NCI-H146 (cell line): Measurements from ENCODE around the gene SH3GL1.

Experiments used
- DNase-seq: peaks from one replicate; lab custom pipeline; 2025; lab: John Stamatoyannopoulos, UW

Gene SH3GL1

DNA sequence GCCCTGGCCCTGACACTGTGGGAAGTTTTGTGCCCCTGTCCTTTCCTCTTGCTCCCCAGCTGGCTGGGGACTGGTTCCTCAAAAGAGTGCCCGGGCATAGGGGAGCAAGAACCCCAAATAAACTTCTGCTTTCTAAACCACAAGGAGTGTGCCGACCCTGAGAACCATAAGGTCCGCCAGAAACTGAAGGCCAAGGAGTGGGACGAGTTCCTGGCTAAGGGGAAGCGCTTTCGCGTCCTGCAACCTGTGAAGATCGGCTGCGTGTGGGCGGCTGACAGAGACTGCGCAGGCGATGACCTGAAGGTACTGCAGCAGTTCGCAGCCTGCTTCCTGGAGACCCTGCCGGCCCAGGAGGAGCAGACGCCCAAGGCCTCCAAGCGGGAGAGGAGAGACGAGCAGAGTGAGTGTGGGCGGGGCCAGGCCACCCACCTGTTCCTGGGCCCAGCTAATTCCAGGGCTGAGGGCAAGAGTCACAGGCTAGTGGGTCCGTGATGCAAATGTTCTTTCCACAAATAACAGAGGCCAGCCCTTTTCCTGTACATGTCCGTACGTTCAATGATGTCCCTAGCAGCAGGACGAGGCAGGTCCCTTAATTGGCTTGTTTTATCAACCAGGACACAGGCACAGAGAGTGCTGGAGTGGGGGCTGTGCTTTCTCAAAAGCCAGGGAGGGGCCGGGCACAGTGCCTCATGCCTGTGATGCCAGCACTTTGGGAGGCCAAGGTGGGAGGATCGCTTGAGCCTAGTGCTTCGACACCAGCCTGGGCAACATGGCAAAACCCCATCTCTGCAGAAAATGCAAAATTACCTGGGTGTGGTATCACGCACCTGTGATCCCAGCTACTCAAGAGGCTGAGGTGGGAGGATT lies 31.7 kb upstream of the SH3GL1 start:
- no peak for DNase-seq

DNA sequence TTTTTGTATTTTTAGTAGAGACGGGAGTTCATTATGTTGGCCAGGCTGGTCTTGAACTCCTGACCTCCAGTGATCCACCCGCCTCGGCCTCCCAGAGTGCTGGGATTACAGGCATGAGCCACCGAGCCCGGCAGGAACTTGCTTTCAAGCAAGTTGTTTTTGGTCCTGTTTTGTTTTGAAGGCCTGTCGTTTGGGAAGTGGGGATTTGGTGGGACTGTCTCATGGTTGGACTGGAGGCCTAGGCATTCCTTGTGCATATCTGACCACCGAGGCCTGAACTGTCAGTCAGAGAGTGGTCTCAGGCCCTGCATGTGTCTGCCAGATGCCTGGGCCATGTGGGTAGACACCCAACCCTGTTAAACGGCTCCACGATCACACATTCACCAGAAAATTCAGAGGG lies 30.9 kb upstream of the SH3GL1 start:
- DNase-seq: no peak

DNA sequence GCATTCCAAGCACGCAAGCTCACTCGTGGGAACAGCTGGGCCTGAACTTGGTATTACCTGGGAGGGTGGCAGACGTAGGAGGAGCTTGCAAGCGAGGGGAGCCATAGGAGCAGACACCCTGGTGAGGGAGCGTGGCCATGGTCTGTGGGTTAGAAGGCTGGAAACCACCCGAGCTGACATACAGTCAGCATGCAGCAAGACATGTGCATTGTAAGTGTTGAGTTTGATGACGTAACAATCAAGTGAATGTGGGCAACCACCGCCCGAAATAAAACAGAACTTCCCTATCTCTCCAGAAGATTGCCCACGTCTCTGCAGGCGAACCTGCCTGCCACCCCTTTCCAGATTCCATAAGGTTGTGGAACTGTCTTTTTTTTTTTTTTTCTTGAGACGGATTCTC lies 30.4 kb upstream of the SH3GL1 start:
- no peak for DNase-seq

DNA sequence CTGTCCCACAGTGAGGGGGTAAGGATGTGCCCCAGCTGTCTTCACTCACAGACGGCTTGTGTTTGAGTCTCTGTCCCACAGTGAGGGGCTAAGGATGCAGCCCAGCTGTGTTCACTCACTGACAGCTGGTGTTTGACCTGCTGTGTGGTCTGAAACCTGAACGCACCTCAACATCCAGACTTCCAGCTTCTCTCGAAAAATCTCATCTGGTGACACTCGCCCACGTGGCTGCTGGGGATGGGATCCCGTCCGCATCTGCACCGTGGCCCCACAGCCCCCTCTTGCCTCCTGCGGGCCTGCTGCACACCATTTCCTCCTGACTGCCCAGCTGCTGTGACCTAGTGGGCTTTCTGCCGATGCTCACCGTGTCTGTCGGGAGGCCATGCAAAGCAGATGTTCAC lies 29.4 kb upstream of the SH3GL1 start:
- no peak for DNase-seq

DNA sequence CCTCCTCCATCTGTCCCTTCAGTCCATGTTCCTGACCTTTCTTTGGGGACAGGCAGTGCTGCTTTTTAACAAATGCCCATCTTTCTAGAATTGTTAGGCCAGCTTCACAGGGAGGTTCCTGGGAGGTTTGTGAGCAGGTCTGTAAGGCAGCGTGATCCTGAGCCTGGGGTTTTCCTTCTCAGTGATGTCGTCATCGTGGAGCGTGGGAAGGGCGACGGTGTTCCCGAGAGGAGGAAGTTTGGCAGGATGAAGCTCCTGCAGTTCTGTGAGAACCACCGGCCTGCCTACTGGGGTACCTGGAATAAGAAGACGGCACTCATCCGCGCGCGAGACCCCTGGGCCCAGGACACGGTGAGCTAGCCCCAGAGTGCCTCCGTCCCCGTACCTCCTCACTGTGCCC lies 28.9 kb upstream of the SH3GL1 start:
- no peak for DNase-seq

DNA sequence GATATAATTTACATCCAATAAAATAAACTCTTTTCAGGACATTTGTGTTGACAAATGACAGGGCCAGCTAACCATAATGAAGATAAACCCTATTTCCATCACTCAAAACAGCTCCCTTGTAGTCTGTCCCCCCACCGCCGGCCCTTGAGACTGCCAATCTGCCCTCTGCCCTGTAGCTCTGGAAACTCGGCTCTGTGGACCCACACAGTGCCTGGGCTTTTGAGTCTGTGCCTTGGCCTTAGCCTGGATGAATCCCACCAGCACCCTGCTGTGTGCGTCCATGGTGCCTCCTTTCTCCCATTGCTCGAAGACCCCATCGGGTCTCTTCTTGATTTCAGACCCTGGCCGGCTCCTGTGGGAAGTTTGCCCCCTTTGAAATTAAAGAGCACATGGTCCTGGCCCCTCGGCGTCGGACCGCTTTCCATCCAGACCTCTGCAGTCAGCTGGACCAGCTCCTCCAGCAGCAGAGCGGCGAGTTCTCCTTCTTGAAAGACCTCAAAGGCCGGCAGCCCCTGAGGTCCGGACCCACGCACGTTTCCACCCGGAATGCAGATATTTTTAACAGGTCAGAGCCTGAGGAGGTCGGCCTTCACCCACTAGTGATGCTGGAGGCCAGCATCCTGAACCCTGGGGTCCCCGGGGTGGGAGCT lies 28.1 kb upstream of the SH3GL1 start:
- DNase-seq: no peak

DNA sequence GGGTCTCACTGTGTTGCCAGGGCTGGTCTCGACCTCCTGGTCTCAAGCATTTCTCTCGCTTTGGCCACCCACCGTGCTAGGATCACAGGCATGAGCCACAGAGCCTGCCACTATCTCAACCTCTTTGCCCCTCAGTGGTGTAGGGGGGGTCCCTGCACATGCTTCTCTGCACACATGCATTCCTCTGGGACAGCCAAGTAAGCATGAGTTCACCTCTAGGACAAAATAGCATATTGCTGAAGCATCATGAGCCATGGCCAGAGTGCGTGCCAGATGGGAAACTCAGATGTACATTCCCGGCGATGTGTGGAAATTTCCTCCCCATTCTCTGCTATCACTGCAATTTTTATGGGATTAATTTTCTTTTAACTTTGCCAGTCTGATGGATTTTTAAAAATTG lies 25.2 kb upstream of the SH3GL1 start:
- DNase-seq: no peak

DNA sequence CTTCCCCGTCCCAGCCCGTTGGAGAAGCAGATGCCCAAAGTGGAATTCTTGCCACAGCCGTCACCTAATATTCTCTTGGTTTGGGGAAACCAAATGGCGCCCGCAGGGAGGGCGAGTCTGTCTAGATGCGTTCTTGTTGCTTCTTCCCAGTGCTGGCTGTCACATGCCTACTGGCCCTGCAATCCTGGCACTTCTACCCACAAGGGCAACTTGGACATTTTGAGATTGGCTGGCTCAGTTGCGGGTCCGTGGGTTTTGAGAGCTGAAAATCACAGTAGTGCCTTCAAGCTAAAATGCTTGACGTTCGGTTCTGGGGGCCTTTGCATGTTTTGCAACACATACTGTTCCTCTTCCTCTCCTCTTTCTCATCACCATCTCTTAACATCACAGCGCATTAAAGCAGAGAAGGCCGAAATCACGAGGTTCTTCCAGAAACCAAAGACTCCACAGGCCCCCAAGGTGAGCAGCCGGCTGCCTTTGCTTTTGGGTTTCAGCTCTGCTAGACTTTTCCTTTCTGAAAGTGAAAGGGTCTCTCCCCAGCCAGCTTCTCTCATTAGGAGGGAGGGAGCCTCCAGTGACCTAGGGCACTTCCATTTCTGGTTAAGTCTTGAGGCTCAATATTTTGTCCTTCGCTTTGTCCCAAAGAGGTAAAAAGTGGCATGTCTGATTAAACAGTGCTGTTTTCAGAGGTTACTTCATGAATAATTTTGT lies 23.2 kb upstream of the SH3GL1 start:
- no peak for DNase-seq

DNA sequence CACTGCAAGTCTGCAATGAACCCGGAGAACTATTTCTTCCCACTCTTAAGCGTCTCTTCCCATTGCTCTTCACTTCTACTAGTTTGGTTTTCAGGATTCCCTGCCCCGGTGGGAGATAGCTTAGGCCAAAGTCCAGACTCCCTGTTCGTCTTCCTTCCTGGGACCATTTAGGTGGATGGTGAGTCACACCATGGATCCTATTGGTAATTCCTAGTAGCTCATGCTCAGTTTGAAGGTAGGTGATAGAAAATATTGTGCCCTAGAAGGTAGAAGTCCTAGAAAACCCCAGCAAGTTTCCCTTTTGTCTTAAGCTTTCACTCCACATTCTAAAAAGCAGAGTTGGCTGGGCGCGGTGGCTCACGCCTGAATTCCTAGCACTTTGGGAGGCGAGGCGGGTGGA lies 15.9 kb upstream of the SH3GL1 start:
- DNase-seq: no peak

DNA sequence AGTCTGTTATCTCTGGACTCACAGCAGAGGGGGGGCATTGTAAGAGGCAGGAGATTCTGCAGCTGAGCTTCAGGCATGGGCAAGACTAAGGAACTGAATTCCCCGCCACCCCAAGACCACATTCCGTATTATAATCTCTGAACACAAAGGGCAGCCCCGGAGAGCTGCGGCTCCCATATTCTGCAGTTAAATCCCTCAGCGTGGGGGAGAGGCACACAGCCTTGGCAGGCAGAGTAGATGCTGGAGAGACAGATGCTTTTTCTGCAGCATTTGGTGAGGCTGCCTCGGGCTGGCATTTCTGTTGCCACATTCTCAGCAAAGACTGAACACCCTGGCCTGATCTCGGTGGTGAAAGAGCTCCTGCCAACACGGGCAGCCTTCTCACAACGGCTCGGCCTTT lies 15.0 kb upstream of the SH3GL1 start:
- DNase-seq: no peak

DNA sequence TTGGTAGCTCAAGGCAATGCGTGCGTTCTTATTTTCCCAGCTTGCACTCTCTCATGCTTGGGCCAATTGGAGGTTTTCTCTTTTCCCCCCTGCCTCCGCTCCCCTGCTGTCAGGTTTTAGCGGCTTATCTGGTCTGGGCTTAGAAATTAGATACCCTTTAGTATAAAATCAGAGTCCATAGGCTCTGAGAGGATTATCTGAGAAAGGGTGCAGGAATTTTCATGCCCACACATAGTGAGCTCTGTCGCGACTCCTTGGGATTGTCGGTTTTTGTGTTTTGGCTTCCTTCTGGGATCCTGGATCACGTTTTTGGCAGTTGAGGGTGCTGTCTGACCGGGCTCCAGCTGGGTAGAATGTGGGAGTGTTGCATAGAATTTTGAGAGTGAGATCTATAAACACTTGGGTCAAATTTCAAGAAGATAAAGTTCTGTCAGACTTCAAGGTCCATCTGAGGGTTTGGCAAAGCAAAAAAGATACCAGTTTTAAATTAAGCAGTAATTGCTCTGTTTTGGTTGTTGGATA lies 14.5 kb upstream of the SH3GL1 start:
- no peak for DNase-seq

DNA sequence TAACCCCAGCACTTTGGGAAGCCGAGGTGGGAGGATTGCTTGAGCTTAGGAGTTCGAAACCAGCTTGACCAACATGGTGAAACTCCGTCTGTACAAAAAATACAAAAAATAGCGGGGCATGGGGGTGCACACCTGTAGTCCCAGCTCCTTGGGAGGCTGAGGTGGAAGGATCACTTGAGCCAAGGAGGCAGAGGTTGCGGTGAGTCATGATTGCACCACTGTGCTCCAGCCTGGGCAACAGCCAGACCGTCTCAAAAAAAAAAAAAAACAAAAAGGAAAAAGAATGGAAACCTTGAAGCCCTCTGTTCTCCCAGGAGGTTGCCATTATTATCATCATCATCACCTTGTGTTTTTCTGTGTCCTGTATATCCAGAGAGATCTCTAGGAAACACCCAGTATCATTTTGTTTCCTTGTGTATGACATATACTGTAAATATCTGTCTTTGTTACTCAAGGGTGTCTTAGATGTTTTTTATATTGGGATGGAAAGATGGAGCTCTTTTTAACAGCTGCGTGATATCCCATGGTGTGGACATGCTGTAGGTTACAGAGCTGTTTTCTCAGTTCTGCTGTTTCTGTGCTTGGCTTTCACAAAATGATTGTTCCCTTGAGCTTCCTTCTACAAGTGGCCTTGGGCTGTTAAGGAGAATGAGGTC lies 13.9 kb upstream of the SH3GL1 start:
- no peak for DNase-seq

DNA sequence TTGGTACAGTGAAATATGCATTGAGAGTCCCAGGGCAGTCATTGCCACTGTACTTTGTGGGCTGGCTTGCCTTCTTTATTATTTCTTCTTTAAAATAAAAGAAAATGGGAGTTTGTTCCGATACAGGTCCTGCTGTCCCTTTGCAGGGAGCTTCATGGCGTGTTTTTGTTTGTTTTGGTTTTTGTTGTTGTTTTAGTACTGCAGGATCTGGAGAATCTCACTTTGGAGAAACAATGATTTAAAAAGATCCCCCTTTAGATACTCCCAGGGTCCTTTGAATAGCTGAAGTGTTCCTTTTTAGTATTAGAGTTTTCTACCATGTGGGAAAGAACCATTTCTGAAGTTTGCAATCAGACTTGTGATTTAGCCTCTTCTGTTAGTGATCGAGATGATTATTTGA lies 13.2 kb upstream of the SH3GL1 start:
- DNase-seq: no peak

DNA sequence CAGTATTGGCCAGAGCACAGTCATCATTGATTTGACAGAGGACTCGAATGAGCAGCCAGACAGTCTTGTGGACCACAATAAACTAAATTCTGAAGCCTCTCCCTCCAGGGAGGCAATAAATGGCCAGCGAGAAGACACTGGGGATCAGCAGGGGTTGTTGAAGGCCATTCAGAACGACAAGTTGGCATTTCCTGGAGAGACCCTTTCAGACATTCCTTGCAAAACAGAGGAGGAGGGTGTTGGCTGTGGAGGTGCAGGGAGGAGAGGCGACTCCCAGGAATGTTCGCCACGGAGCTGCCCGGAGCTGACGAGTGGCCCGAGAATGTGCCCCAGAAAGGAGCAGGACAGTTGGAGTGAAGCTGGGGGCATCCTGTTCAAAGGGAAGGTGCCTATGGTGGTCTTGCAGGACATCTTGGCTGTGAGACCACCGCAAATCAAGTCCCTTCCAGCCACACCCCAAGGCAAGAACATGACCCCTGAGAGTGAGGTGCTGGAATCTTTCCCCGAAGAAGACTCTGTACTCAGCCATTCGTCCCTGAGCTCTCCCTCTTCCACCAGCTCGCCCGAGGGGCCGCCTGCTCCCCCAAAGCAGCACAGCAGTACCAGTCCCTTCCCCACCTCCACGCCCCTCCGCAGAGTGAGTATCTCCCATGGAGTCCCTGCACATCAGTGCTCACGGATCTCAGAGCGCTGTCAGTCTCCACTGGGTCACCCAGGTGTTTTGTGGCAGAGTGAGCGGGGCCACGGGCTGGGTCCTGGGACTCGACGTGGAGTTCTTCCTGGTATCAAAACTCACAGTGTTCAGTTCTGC lies 9.0 kb upstream of the SH3GL1 start:
- DNase-seq: no peak

DNA sequence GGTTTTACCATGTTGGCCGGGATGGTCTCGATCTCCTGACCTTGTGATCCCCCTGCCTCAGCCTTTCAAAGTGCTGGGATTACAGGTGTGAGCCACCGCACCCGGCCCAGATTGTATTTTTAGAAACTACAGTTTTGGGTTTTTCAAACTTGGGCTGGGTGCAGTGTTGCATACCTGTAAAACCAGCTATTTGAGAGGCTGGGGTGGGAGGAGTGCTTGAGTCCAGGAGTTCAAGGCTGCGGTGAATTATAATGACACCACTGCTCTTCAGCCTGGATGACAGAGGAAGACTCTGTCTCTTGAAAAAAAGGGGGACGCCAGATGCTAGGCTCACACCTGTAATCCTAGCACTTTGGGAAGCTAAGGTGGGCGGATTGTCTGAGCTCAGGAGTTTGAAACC lies 6.3 kb upstream of the SH3GL1 start:
- no peak for DNase-seq

DNA sequence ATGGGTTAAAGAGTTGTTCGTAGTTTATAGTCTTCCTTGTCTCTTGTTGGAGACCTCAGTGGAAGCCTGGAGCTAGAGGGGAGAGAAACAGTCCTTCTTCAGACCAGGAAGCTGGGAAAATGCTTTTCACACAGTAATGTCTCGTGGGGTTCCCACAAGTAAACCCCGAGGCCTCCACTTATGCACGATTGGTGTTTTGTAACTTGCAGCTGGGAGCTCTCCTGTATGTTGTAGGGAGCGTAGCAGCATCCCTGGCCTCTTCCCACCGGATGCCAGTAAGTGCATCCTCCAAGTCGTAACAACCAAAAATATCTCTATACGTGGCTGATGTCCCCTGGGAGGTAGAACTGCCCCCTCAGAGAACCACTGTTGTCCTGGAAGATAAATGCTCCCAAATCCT lies 5.6 kb upstream of the SH3GL1 start:
- no peak for DNase-seq

DNA sequence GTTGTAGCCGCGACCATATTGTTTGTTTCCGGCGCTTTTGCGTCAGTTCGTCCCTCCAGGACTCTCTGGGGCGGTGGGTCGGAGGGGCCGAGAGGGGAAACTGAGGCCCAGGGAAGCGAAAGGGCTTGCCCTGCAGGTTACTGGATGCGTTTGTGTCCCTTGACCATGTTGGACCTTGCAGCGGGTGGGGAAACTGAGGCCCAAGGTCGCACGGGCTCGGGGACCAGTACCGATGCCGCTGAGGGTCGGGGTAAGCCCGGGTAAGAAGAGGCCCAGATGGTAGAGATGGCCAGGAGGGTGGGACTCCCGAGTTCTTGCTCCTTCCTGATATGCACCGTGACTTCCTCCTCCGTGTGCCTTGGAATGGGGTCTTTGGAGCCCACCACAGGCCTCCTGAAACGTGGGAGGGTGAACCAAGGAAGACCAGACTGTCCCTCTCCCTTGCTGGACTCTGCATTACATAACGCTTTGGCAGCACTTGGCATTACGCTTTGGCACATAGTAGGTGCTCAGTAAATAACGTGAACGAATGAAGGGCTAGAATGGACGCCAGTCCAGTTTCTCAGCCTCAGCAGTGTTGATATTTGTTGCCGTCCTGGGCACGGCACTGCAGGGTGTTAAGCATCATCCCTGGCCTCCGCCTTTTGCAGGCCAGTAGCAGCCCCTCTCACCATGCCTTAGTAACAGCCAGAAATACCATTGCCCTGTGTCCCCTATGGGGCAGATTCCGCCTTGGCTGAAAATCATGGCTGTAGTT lies 2.8 kb upstream of the SH3GL1 start:
- DNase-seq: no peak

DNA sequence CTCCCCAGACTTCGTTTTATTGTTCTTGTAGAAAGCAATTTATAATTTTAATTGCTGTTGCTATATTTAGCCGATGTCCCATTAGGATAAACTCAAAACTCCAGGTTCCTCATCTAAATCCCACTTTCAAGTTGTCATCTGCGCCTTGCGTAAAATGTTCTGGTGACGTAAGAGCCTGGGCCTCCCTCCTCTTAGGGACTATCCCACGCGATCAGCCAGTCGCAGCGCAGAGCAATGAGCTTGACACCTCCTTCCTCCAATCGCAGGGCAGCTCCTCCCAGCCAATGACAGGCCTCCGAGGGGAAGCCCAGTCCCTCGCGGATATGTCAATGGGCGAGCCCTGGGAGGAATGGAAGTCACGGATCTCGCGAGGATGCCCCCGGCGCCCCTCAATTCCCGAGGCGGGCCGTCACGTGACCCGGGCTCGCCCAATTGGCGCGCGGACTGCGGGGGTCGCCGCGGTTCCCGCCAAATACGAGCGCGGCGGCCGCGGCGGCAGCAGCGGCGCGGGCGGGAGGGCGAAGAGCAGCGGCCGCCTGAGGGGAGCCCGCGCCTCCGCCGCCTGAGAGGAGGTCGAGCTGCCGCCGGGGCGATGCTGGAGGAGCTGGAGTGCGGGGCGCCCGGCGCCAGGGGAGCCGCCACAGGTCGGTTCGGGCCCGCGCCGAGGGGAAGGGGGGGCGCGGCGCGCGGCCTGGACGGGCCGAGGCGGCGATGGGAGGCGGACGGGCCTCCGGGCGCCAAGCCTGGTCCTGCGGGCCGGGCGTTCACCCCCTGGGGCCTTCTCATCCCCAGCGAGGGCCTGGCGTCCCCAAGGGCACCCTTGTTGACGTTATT lies 2.0 kb upstream of the SH3GL1 start, which contains the start of gene CHAF1A:
Gene CHAF1A (plus strand): TSS at position 470 of the 834 bp plus-strand sequence. CDS start 123 bp downstream, at position 593.
- DNase-seq: peak; percentile 99

DNA sequence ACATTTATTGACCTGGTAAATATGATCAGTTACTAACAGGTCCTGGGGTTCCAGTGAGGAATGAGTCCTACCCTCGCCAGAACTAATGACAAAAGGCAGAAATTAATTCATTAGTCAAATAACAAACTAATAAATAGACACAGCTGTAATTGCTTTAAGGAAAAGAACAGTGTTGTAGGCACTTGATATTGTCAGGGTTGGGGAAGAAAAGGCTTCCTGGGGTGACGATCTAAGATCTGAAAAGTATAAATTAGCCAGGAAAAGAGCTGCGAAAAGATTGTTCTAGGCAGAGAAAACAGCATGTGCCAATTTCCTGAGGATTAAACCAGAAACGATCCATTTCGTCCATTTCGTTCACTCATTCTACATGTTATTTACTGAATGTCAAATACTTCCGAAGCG lies 1.4 kb upstream of the SH3GL1 start:
- DNase-seq: no peak

DNA sequence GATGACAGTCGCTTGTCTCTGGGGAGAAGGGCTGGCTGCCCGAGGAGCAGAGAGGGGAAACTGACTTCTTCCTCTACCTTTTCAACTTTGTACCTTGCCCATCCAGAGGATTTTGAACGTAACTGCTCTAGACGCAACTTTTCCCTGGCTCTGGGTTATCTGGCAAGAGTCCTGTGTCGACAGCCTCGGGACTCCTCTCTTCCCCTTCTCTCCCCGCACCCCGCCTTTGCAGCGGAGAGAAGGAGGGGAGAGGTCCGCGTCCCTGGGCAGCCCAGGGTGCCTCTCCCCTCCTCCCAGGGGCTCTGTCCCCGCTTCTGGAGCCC lies 574 bp downstream of the SH3GL1 start:
- DNase-seq: peak; percentile 18
